ENCODE measurements around the gene GID8. TPM values are rescaled to one million over a fixed set of nuclear protein-coding genes. Genes with fewer than 3 reads are reported as not detected.

GID8 gene
- total RNA-seq, 2 experiments from 2014 or later = 39.6 to 46.1 TPM

- H3K4me1 ChIP-seq (ENCODE audit: insufficient read depth, low read length) = peaks cover 30% of the 10 kb centered on the region
- Mint-ChIP-seq H3K27me3 (no peaks in the 10 kb centered on the region), H3K36me3 (ENCODE audit: low read depth) (peaks cover 72% of the 10 kb centered on the region), H3K27ac (no peak overlapping the region), H3K4me3 (no peak overlapping the region), H3K9me3 (no peaks in the 10 kb centered on the region), H3K4me1 (ENCODE audit: low read depth) (peaks cover 42% of the 10 kb centered on the region)
- ChIA-PET CTCF (no interaction called here), POLR2A (interaction anchor here (1.1 kb wide), 1 partner anchor 23 kb away, joined by 4 read pairs; no protein-coding TSS in a partner anchor)
- DNase-seq (no peak), ATAC-seq (ENCODE audit: poor library complexity) (no peak)
- intact Hi-C loops (cut with DNase I, micrococcal nuclease) = no loop called here
- no peaks in the 10 kb centered on the region for H3K27me3 ChIP-seq (ENCODE audit: control insufficient read depth in 1 of 2, insufficient read depth in 2 of 2, low read length in 2 of 2)
- no peak overlapping the region for H3K27ac ChIP-seq (ENCODE audit: low read depth in 1 of 2, low read length in 2 of 2)
- no peaks in the 10 kb centered on the region for H3K9me3 ChIP-seq (ENCODE audit: control insufficient read depth in 1 of 2, insufficient read depth in 1 of 2, low read length in 2 of 2)
- H3K4me3 ChIP-seq (ENCODE audit: low read length) = no peak overlapping the region
- no peak for TF ChIP-seq CTCF (IDR thresholded peaks at IDR 0.05)
- peaks cover 54% of the 10 kb centered on the region for H3K36me3 ChIP-seq (ENCODE audit: insufficient read depth, low read length)
Measured at GRCh38 chr20:62941792-62942191, 3.8 kb downstream of the GID8 start.

- ATAC-seq (ENCODE audit: poor library complexity) = no peak
- no peaks in the 10 kb centered on the region for H3K9me3 ChIP-seq (ENCODE audit: control insufficient read depth in 1 of 2, insufficient read depth in 1 of 2, low read length in 2 of 2)
- Mint-ChIP-seq H3K27ac (no peak overlapping the region), H3K9me3 (no peaks in the 10 kb centered on the region), H3K27me3 (no peaks in the 10 kb centered on the region), H3K36me3 (ENCODE audit: low read depth) (peaks cover 73% of the 10 kb centered on the region), H3K4me1 (ENCODE audit: low read depth) (peaks cover 36% of the 10 kb centered on the region), H3K4me3 (no peak overlapping the region)
- H3K27me3 ChIP-seq (ENCODE audit: control insufficient read depth in 1 of 2, insufficient read depth in 2 of 2, low read length in 2 of 2) = no peaks in the 10 kb centered on the region
- no peak overlapping the region for H3K4me3 ChIP-seq (ENCODE audit: low read length)
- POLR2A ChIA-PET = interaction anchor here (1.1 kb wide), 1 partner anchor 24 kb away, joined by 4 read pairs; no protein-coding TSS in a partner anchor
- no peak for DNase-seq
- no peak overlapping the region for H3K27ac ChIP-seq (ENCODE audit: low read depth in 1 of 2, low read length in 2 of 2)
- no peak for TF ChIP-seq CTCF (IDR thresholded peaks at IDR 0.05)
- CTCF ChIA-PET = no interaction called here
- H3K36me3 ChIP-seq (ENCODE audit: insufficient read depth, low read length) = peaks cover 61% of the 10 kb centered on the region
- intact Hi-C loops (cut with DNase I, micrococcal nuclease) = no loop called here
- peaks cover 23% of the 10 kb centered on the region for H3K4me1 ChIP-seq (ENCODE audit: insufficient read depth, low read length)
Measured at GRCh38 chr20:62942456-62942855, 4.5 kb downstream of the GID8 start.

- H3K4me3 ChIP-seq (ENCODE audit: low read length) = no peak overlapping the region
- Mint-ChIP-seq H3K36me3 (ENCODE audit: low read depth) (peaks cover 76% of the 10 kb centered on the region), H3K4me3 (no peak overlapping the region), H3K4me1 (ENCODE audit: low read depth) (peaks cover 30% of the 10 kb centered on the region), H3K9me3 (no peaks in the 10 kb centered on the region), H3K27ac (no peak overlapping the region), H3K27me3 (no peaks in the 10 kb centered on the region)
- peaks cover 22% of the 10 kb centered on the region for H3K4me1 ChIP-seq (ENCODE audit: insufficient read depth, low read length)
- ChIA-PET POLR2A (no interaction called here), CTCF (no interaction called here)
- peaks cover 69% of the 10 kb centered on the region for H3K36me3 ChIP-seq (ENCODE audit: insufficient read depth, low read length)
- ATAC-seq (ENCODE audit: poor library complexity) (no peak), DNase-seq (no peak)
- no peak overlapping the region for H3K27ac ChIP-seq (ENCODE audit: low read depth in 1 of 2, low read length in 2 of 2)
- no peaks in the 10 kb centered on the region for H3K27me3 ChIP-seq (ENCODE audit: control insufficient read depth in 1 of 2, insufficient read depth in 2 of 2, low read length in 2 of 2)
- intact Hi-C loops (cut with DNase I, micrococcal nuclease) = no loop called here
- H3K9me3 ChIP-seq (ENCODE audit: control insufficient read depth in 1 of 2, insufficient read depth in 1 of 2, low read length in 2 of 2) = no peaks in the 10 kb centered on the region
- TF ChIP-seq CTCF (IDR thresholded peaks at IDR 0.05) = no peak
Measured at GRCh38 chr20:62943396-62943795, 5.4 kb downstream of the GID8 start.

Data from CD4-positive, alpha-beta T cell (primary cell).